Ascending aorta (tissue), 2 donors: ENCODE measurements around the gene SEMA4B. TPM values are rescaled to one million over a fixed set of nuclear protein-coding genes. Genes with fewer than 3 reads are reported as not detected.
A peak's percentile ranks its signal among the peaks of the same experiment; 100 is the strongest.

Source experiments
- DNase-seq, 2 donors: peaks; one replicate each; pipeline ENCODE4 v3.0.0-alpha.2; 2019; ENCODE audit warnings: low spot score in 2 of 2
- H3K27ac ChIP-seq, 2 donors: fragments of 200-600 bp; sonication (generic); one replicate each; pipeline ENCODE4 v1.5.1; 2016 to 2017; ENCODE audit warnings: mild to moderate bottlenecking in 1 of 2
- H3K27me3 ChIP-seq: fragments of 200-600 bp; sonication (generic); one replicate; pipeline ENCODE4 v1.5.1; 2017
- H3K36me3 ChIP-seq, 2 donors: fragments of 200-600 bp; sonication (generic); one replicate each; pipeline ENCODE4 v1.5.1; 2016
- H3K4me1 ChIP-seq, 2 donors: fragments of 200-600 bp; sonication (generic); one replicate each; pipeline ENCODE4 v1.5.1; 2016 to 2017; ENCODE audit warnings: mild to moderate bottlenecking in 1 of 2
- H3K4me3 ChIP-seq, 2 donors: fragments of 200-600 bp; sonication (generic); one replicate each; pipeline ENCODE4 v1.5.1; 2016 to 2017; ENCODE audit warnings: mild to moderate bottlenecking in 1 of 2
- H3K9me3 ChIP-seq, 2 donors: fragments of 200-600 bp; sonication (generic); one replicate each; pipeline ENCODE4 v1.5.1; 2016
- CTCF ChIP-seq, 3 experiments: fragments of 200-600 bp in 2 of 3; fragments of 450-650 bp in 1 of 3; sonication (generic) in 2 of 3; IDR thresholded peaks; one replicate each; pipeline ENCODE4 v1.5.1; 2016 to 2019; ENCODE audit warnings: antibody characterized with exemption in 3 of 3, mild to moderate bottlenecking in 1 of 3, moderate library complexity in 1 of 3
- intact Hi-C: fragments of 100-400 bp; cut with DNase I; formaldehyde crosslinking; loops from one replicate; pipeline ENCODE4 v1.15.1; 2023
- total RNA-seq: library from RNA; depleted of rRNA; stranded (reverse); fragments of >200 nt; gene quantifications from one replicate; pipeline ENCODE4 v1.1.0, GENCODE V29; 2016

Gene SEMA4B
- total RNA-seq, 1 donor from 2014 or later = 51.2 TPM

- peaks cover 0 to 22% of the 10 kb centered on the region in 2 donors for H3K4me1 ChIP-seq
- intact Hi-C loops = loop anchor here (10.0 kb wide), 2 partner anchors 227 to 567 kb away; partner anchors contain the start of gene ZNF710
- no peak for TF ChIP-seq CTCF (IDR thresholded peaks at IDR 0.05)
- peaks cover 32 to 43% of the 10 kb centered on the region in 2 donors for H3K36me3 ChIP-seq
- H3K27ac ChIP-seq = no peak overlapping the region
- peak overlapping the region; percentile 6 to 91 for H3K4me3 ChIP-seq
- DNase-seq = no peak
- H3K27me3 ChIP-seq = no peaks in the 10 kb centered on the region
- H3K9me3 ChIP-seq = no peaks in the 10 kb centered on the region
These were observed 31.1 kb downstream of the SEMA4B start for GRCh38 chr15:90232196-90232595.

- DNase-seq = no peak
- intact Hi-C loops = loop anchor here (1.0 to 10.0 kb wide), 4 partner anchors 131 to 568 kb away; partner anchors contain the start of genes IDH2 and ZNF710
These were observed 31.8 kb downstream of the SEMA4B start for GRCh38 chr15:90232941-90233386.

GRCh38 chr15:90233387-90234095 lies 32.4 kb downstream of the SEMA4B start, which contains the start of gene CIB1:
Gene CIB1 (minus strand): TSS chr15:90233941. CDS start chr15:90233885, 56 bp downstream.
- TF ChIP-seq CTCF (IDR thresholded peaks at IDR 0.05) = peak in 1 of 3 experiments; percentile 32
- H3K36me3 ChIP-seq = peaks cover 20 to 46% of the 10 kb centered on the region in 2 donors

More at GRCh38 chr15:90232941-90233386, 31.8 kb downstream of the SEMA4B start:
- Histone ChIP-seq H3K36me3 (peaks cover 24 to 46% of the 10 kb centered on the region in 2 donors), H3K27me3 (no peaks in the 10 kb centered on the region), H3K9me3 (no peaks in the 10 kb centered on the region), H3K27ac (peak overlapping the region; percentile 95 to 96), H3K4me3 (peak overlapping the region; percentile 91 to 92), H3K4me1 (peaks cover 0 to 22% of the 10 kb centered on the region in 2 donors)
- peak in 2 of 3 experiments; percentile 37 to 40 for TF ChIP-seq CTCF (IDR thresholded peaks at IDR 0.05)

GRCh38 chr15:90234096-90234988 lies 33.2 kb downstream of the SEMA4B start, which contains the start of gene GDPGP1:
Gene GDPGP1 (plus strand): TSS chr15:90234209. CDS start chr15:90240909, 6,700 bp downstream.
- DNase-seq = no peak
- Histone ChIP-seq H3K36me3 (peaks cover 15 to 44% of the 10 kb centered on the region in 2 donors), H3K9me3 (no peaks in the 10 kb centered on the region), H3K4me1 (peaks cover 0 to 22% of the 10 kb centered on the region in 2 donors), H3K4me3 (peak within 1 kb of the TSS; percentile 91 to 92), H3K27me3 (no peaks in the 10 kb centered on the region), H3K27ac (peak within 1 kb of the TSS; percentile 95 to 96)
- intact Hi-C loops = loop anchor here (1.0 to 10.0 kb wide), 5 partner anchors 15 to 570 kb away; partner anchors contain the start of genes NGRN, TTLL13 and ZNF710
- no peak for TF ChIP-seq CTCF (IDR thresholded peaks at IDR 0.05)

More at GRCh38 chr15:90233387-90234095, 32.4 kb downstream of the SEMA4B start, which contains the start of gene CIB1:
- Histone ChIP-seq H3K4me3 (peak within 1 kb of the TSS; percentile 91 to 92), H3K27me3 (no peaks in the 10 kb centered on the region), H3K27ac (peak within 1 kb of the TSS; percentile 95 to 96), H3K4me1 (peaks cover 0 to 22% of the 10 kb centered on the region in 2 donors), H3K9me3 (no peaks in the 10 kb centered on the region)
- intact Hi-C loops = loop anchor here (1.0 to 10.0 kb wide), 7 partner anchors 16 to 569 kb away; partner anchors contain the start of genes IDH2, NGRN, TTLL13 and ZNF710
- peak; percentile 91 to 98 for DNase-seq

GRCh38 chr15:90239371-90239770 lies 38.2 kb downstream of the SEMA4B start:
- Histone ChIP-seq H3K4me3 (no peak overlapping the region), H3K36me3 (peaks cover 9 to 43% of the 10 kb centered on the region in 2 donors), H3K27me3 (no peaks in the 10 kb centered on the region), H3K9me3 (no peaks in the 10 kb centered on the region), H3K4me1 (no peaks in the 10 kb centered on the region), H3K27ac (no peak overlapping the region)
- TF ChIP-seq CTCF (IDR thresholded peaks at IDR 0.05) = no peak
- intact Hi-C loops = loop anchor here (10.0 kb wide), 2 partner anchors 235 to 575 kb away; partner anchors contain the start of gene ZNF710
- no peak for DNase-seq
